ENCODE data around the gene PLXDC2.

Gene PLXDC2

GRCh38 chr10:19825700-19826099, 9.5 kb downstream of the PLXDC2 start:
- DNase-seq: no peak
- TF ChIP-seq GATA1 (IDR thresholded peaks at IDR 0.05; ENCODE audit: low read depth, low read length) (no peak), POLR2A (IDR thresholded peaks at IDR 0.05; ENCODE audit: low read length) (no peak)

GRCh38 chr10:19826712-19827111, 10.5 kb downstream of the PLXDC2 start:
- DNase-seq: no peak
- TF ChIP-seq GATA1 (IDR thresholded peaks at IDR 0.05; ENCODE audit: low read depth, low read length) (no peak), POLR2A (IDR thresholded peaks at IDR 0.05; ENCODE audit: low read length) (no peak)

DNA sequence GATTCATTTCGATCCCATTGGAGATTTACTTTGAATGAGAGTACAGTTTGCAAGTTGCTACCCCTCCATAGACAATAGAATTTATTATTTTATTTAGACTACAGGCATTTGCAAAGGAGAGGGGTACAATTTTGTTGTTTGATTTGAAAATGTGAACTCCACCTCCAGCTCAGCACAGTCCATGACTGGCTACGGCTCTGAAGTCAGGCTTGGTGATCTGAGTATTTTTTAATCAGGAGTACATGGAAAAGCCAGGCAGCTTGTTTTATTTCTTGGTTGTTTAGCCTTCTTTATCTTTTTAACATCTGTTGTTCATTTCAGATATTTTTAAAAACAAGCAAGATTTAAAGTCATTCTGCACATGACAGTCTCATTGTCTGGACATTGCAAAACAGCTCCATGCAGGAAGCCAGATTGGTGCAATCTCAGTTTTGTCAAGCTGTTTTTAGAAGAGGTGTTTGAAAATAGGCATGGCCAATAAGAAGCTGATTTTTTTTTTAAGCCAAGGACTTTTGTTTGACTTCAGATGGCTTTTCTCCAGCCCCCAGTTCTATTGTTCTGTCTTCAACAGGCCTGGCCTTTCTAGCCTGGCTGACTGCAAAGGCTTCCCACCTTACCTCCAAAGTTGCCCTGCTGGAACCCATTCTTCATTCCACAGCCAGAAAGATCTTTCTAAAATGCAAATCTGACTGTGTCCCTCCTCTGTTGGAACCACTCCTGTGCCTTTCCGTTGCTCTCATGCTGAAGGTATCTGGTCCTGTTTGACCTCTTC, 12.2 kb downstream of the PLXDC2 start:
- TF ChIP-seq POLR2A (IDR thresholded peaks at IDR 0.05; ENCODE audit: low read length): no peak
- TF ChIP-seq GATA1 (IDR thresholded peaks at IDR 0.05; ENCODE audit: low read depth, low read length): no peak
- DNase-seq: no peak

GRCh38 chr10:19832699-19833098, 16.5 kb downstream of the PLXDC2 start:
- no peak for DNase-seq
- TF ChIP-seq POLR2A (IDR thresholded peaks at IDR 0.05; ENCODE audit: low read length) (no peak), GATA1 (IDR thresholded peaks at IDR 0.05; ENCODE audit: low read depth, low read length) (no peak)

DNA sequence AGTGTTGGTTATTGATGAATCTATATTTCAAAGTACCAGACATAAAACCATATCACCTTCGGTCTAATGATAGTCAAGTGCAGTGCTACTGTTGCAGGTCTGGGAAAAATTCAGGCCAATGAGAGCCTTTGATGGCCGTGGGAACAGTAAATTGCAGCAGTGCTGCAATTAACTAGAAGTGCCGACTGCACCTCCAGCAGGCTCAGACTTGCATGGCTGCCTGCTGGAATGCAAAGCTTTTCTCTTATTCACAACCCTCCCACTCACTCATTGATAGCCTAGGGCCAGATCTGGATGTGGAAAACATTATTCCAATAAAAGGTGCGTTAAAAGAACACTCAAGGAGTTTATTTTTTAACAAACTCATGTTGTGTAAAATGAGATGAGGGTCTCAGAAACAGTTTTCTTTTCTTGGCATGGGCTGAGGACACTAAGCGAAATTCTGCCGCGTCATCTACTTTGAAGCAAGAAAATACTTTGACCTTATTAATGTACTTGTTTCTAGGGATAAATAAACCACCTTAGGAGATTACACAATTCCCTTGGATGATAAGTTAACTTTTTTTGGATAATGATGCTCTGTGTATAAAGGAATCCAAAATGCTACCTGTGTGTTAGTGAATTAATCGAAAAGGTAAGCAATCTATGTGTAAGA, 17.1 kb downstream of the PLXDC2 start:
- no peak for DNase-seq
- TF ChIP-seq GATA1 (IDR thresholded peaks at IDR 0.05; ENCODE audit: low read depth, low read length): no peak
- no peak for TF ChIP-seq POLR2A (IDR thresholded peaks at IDR 0.05; ENCODE audit: low read length)

GRCh38 chr10:19835952-19836351, 19.7 kb downstream of the PLXDC2 start:
- TF ChIP-seq POLR2A (IDR thresholded peaks at IDR 0.05; ENCODE audit: low read length) (no peak), GATA1 (IDR thresholded peaks at IDR 0.05; ENCODE audit: low read depth, low read length) (no peak)
- DNase-seq: no peak

- DNase-seq: no peak
- TF ChIP-seq POLR2A (IDR thresholded peaks at IDR 0.05; ENCODE audit: low read length) (no peak), GATA1 (IDR thresholded peaks at IDR 0.05; ENCODE audit: low read depth, low read length) (no peak)
These were observed 22.9 kb downstream of the PLXDC2 start for GRCh38 chr10:19839090-19839489.

- no peak for DNase-seq
- TF ChIP-seq GATA1 (IDR thresholded peaks at IDR 0.05; ENCODE audit: low read depth, low read length) (no peak), POLR2A (IDR thresholded peaks at IDR 0.05; ENCODE audit: low read length) (no peak)
These were observed 23.3 kb downstream of the PLXDC2 start for GRCh38 chr10:19839552-19839951.

DNA sequence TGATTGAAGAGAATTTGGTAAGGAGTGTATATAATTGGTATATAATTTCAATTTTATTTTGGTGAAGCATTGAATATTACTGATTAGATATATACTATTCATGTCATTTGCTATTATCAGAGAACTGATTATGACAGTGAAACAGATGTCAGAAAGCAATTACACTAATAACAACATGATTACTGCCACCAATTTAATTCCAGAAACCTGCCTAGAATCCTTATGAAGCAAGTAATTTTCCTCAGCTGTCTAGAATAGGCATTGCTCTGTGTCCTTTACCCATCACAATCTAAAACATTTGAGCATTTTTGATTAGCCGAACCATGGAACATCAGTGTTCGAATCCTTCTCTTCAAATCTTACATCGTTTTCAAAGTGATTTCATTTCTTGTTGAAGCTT, 24.5 kb downstream of the PLXDC2 start:
- no peak for TF ChIP-seq POLR2A (IDR thresholded peaks at IDR 0.05; ENCODE audit: low read length)
- TF ChIP-seq GATA1 (IDR thresholded peaks at IDR 0.05; ENCODE audit: low read depth, low read length): no peak
- DNase-seq: no peak

- no peak for DNase-seq
- no peak for TF ChIP-seq POLR2A (IDR thresholded peaks at IDR 0.05; ENCODE audit: low read length)
- TF ChIP-seq GATA1 (IDR thresholded peaks at IDR 0.05; ENCODE audit: low read depth, low read length): no peak
These were observed 27.3 kb downstream of the PLXDC2 start for GRCh38 chr10:19843487-19843886.

DNA sequence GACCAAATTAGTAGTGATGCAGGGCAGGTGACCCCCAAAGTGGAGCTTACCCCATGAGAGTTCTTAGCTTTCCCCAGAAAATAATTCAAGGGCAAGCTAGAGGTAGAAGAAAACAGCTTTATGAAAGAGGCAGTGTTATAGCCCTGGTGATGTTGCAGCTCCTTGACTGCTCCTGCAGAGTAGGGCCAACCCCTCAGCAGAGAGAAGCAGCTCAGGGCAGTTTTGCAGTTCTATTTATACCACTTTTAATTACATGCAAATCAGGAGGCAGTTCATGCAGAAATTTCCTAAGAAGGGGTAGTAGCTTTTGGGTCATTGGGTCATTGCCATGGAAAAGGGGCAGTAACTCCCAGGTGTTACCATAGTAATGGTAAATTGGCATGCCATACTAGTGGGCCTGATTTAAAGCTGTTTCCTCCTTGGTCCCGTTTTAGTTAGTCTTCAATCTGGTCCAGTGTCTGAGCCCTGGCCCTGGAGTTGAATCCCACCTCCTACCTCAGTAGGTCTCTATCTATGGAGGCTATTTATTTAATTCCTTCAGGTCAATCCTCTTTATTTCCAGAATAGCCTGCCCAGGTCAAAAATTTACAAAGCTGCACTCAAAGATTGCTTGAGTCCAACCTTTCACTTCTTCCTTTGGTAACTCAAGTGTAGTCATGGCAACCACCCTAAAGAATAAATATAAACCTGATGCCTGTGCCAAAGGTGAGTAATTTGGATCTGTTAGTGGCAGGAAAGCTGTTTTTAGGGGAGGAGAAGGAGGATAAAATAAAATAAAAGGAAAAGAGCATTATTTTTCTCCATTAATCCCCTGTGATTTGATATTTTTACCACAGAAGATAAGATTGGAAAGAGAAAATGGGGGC, 29.5 kb downstream of the PLXDC2 start:
- TF ChIP-seq POLR2A (IDR thresholded peaks at IDR 0.05; ENCODE audit: low read length) (no peak), GATA1 (IDR thresholded peaks at IDR 0.05; ENCODE audit: low read depth, low read length) (no peak)
- no peak for DNase-seq

- DNase-seq: no peak
These were observed 31.1 kb downstream of the PLXDC2 start for GRCh38 chr10:19847321-19847720.

DNA sequence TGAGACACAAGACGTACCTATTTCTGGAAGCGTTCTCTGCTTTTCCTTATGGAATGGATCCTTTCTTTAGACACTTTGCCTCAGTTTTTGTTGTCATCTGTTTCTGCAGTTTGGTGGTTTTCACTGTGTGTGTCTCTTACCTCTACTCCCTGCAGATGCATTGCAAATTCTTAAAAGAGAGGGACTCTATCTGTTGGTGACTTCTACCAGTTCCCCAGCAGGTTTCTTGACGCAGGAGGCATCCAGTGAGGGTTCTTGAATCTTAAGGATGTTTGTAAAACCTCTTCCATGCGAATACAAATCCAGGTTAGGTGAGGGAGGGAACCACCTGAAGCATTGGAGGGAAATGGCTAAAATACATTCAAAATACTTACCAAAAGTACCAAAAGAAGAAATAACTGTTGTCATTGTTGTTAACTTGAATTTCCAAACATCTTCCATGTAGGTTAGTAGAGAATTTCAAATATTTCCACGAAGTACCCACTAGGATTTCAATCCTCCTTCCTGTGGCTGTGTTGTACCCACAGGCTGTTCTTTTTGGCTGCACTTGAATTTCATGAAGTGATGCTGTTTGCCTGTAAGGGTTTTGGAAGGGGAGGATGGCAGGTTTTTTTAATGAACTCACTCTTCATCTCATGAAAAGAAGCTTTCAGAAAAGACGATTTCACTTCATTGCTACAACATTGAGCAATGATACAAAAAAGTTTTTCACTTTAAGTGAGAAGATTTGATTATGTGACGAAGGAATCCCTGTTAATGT, 32.2 kb downstream of the PLXDC2 start:
- TF ChIP-seq GATA1 (IDR thresholded peaks at IDR 0.05; ENCODE audit: low read depth, low read length) (no peak), POLR2A (IDR thresholded peaks at IDR 0.05; ENCODE audit: low read length) (no peak)
- DNase-seq: no peak

More at GRCh38 chr10:19847321-19847720, 31.1 kb downstream of the PLXDC2 start:
- no peak for TF ChIP-seq POLR2A (IDR thresholded peaks at IDR 0.05; ENCODE audit: low read length)
- no peak for TF ChIP-seq GATA1 (IDR thresholded peaks at IDR 0.05; ENCODE audit: low read depth, low read length)

Data from erythroblast (primary cell).